ENCODE results near the gene CBX2.
A peak's percentile ranks its signal among the peaks of the same experiment; 100 is the strongest.

Gene CBX2

GRCh38 chr17:79833110-79833450 is 55.1 kb downstream of the CBX2 start:
- H3K9me2 ChIP-seq (replicated peaks; ENCODE audit: control insufficient read depth, low read length), result no peaks in the 10 kb centered on the region
- no peak overlapping the region for H3K27ac ChIP-seq (ENCODE audit: low read depth, low read length)
- no peak overlapping the region for H3K4me2 ChIP-seq (ENCODE audit: low read length)
- peaks cover 46% of the 10 kb centered on the region for H3K79me2 ChIP-seq (ENCODE audit: control insufficient read depth, low read length)
- H3K27me3 ChIP-seq (ENCODE audit: control insufficient read depth, low read length), result no peaks in the 10 kb centered on the region
- peaks cover 60% of the 10 kb centered on the region for H3K4me1 ChIP-seq (ENCODE audit: control insufficient read depth, low read length)
- peaks cover 23% of the 10 kb centered on the region for H4K20me1 ChIP-seq (ENCODE audit: control insufficient read depth, insufficient read depth, low read depth, low read length)
- no peaks in the 10 kb centered on the region for H3K9me3 ChIP-seq (ENCODE audit: control insufficient read depth, insufficient read depth, low read length)
- peaks cover 22% of the 10 kb centered on the region for H3F3A ChIP-seq (ENCODE audit: control insufficient read depth, insufficient read depth)
- no peak overlapping the region for H3K4me3 ChIP-seq (ENCODE audit: low read length)
- H3K36me3 ChIP-seq (ENCODE audit: control insufficient read depth, low read length), result peaks cover 49% of the 10 kb centered on the region
- TF ChIP-seq EZH2phosphoT487 (IDR thresholded peaks at IDR 0.05; ENCODE audit: borderline replicate concordance, low read length) (no peak), CTCF (IDR thresholded peaks at IDR 0.05; ENCODE audit: low read depth, low read length, poor library complexity, severe bottlenecking) (no peak)

GRCh38 chr17:79833744-79834564 is 56.0 kb downstream of the CBX2 start:
- H4K20me1 ChIP-seq (ENCODE audit: control insufficient read depth, insufficient read depth, low read depth, low read length), result peaks cover 23% of the 10 kb centered on the region
- TF ChIP-seq CTCF (IDR thresholded peaks at IDR 0.05; ENCODE audit: low read depth, low read length, poor library complexity, severe bottlenecking) (no peak), EZH2phosphoT487 (IDR thresholded peaks at IDR 0.05; ENCODE audit: borderline replicate concordance, low read length) (no peak)

GRCh38 chr17:79834565-79835469 is 56.9 kb downstream of the CBX2 start:
- no peaks in the 10 kb centered on the region for H3K27me3 ChIP-seq (ENCODE audit: control insufficient read depth, low read length)
- no peak overlapping the region for H3K4me3 ChIP-seq (ENCODE audit: low read length)
- H3K79me2 ChIP-seq (ENCODE audit: control insufficient read depth, low read length), result peaks cover 52% of the 10 kb centered on the region
- peaks cover 25% of the 10 kb centered on the region for H3F3A ChIP-seq (ENCODE audit: control insufficient read depth, insufficient read depth)
- no peaks in the 10 kb centered on the region for H3K9me3 ChIP-seq (ENCODE audit: control insufficient read depth, insufficient read depth, low read length)
- H3K4me1 ChIP-seq (ENCODE audit: control insufficient read depth, low read length), result peaks cover 49% of the 10 kb centered on the region
- peaks cover 23% of the 10 kb centered on the region for H4K20me1 ChIP-seq (ENCODE audit: control insufficient read depth, insufficient read depth, low read depth, low read length)
- H3K9me2 ChIP-seq (replicated peaks; ENCODE audit: control insufficient read depth, low read length), result no peaks in the 10 kb centered on the region
- H3K4me2 ChIP-seq (ENCODE audit: low read length), result no peak overlapping the region
- TF ChIP-seq CTCF (IDR thresholded peaks at IDR 0.05; ENCODE audit: low read depth, low read length, poor library complexity, severe bottlenecking), result peak; percentile 81
- no peak for TF ChIP-seq EZH2phosphoT487 (IDR thresholded peaks at IDR 0.05; ENCODE audit: borderline replicate concordance, low read length)
- peaks cover 55% of the 10 kb centered on the region for H3K36me3 ChIP-seq (ENCODE audit: control insufficient read depth, low read length)
- no peak overlapping the region for H3K27ac ChIP-seq (ENCODE audit: low read depth, low read length)

More at GRCh38 chr17:79833744-79834564, 56.0 kb downstream of the CBX2 start:
- peaks cover 26% of the 10 kb centered on the region for H3F3A ChIP-seq (ENCODE audit: control insufficient read depth, insufficient read depth)
- H3K27ac ChIP-seq (ENCODE audit: low read depth, low read length), result no peak overlapping the region
- H3K4me1 ChIP-seq (ENCODE audit: control insufficient read depth, low read length), result peaks cover 55% of the 10 kb centered on the region
- H3K4me2 ChIP-seq (ENCODE audit: low read length), result no peak overlapping the region
- H3K36me3 ChIP-seq (ENCODE audit: control insufficient read depth, low read length), result peaks cover 55% of the 10 kb centered on the region
- H3K4me3 ChIP-seq (ENCODE audit: low read length), result no peak overlapping the region
- H3K79me2 ChIP-seq (ENCODE audit: control insufficient read depth, low read length), result peaks cover 52% of the 10 kb centered on the region
- no peaks in the 10 kb centered on the region for H3K9me3 ChIP-seq (ENCODE audit: control insufficient read depth, insufficient read depth, low read length)
- no peaks in the 10 kb centered on the region for H3K27me3 ChIP-seq (ENCODE audit: control insufficient read depth, low read length)
- H3K9me2 ChIP-seq (replicated peaks; ENCODE audit: control insufficient read depth, low read length), result no peaks in the 10 kb centered on the region

All from DOHH2 (cell line).